Fibroblast of lung (primary cell): Measurements from ENCODE around the gene SLC16A6. TPM values are rescaled to one million over a fixed set of nuclear protein-coding genes. Genes with fewer than 3 reads are reported as not detected.

Experiments used
- DNase-seq, 2 donors: peaks; one replicate each; pipeline versions ENCODE4 v3.0.0 to v3.0.0-alpha.2; 2010; ENCODE audit warnings: low read depth in 2 of 2
- H2AFZ ChIP-seq: 2 replicates; pipeline ENCODE4 v1.5.1; 2012; ENCODE audit warnings: low read length, control low read depth, inconsistent platforms
- H3K27ac ChIP-seq: 2 replicates; pipeline ENCODE4 v1.5.1; 2011; ENCODE audit warnings: low read length, control low read depth; ENCODE audit not compliant: insufficient read depth
- H3K27me3 ChIP-seq: 2 replicates; pipeline ENCODE4 v1.5.1; 2011; ENCODE audit warnings: mild to moderate bottlenecking, low read length; ENCODE audit not compliant: control insufficient read depth, insufficient read depth
- H3K36me3 ChIP-seq: 2 replicates; pipeline ENCODE4 v1.5.1; 2011; ENCODE audit warnings: low read length; ENCODE audit not compliant: control insufficient read depth, insufficient read depth
- H3K4me1 ChIP-seq: 2 replicates; pipeline ENCODE4 v1.5.1; 2011; ENCODE audit warnings: low read length; ENCODE audit not compliant: control insufficient read depth, insufficient read depth; ENCODE audit errors: extremely low read depth
- H3K4me2 ChIP-seq: 2 replicates; pipeline ENCODE4 v1.5.1; 2011; ENCODE audit warnings: low read length, control low read depth; ENCODE audit not compliant: insufficient read depth; ENCODE audit errors: extremely low read depth
- H3K4me3 ChIP-seq, 4 experiments: fragments of 200-600 bp in 1 of 4; sonication (generic) in 1 of 4; replicated peaks in 1 of 4; 2 replicates each; pipeline ENCODE4 v1.5.1; 2011 to 2016; ENCODE audit warnings: low read length in 4 of 4, low read depth in 3 of 4, mild to moderate bottlenecking in 3 of 4, control low read depth in 2 of 4, inconsistent platforms in 1 of 4, mixed read lengths in 1 of 4; ENCODE audit not compliant: insufficient read depth in 1 of 4; ENCODE audit errors: control extremely low read depth in 1 of 4
- H3K79me2 ChIP-seq: 2 replicates; pipeline ENCODE4 v1.5.1; 2012; ENCODE audit warnings: mild to moderate bottlenecking, low read length, inconsistent platforms; ENCODE audit not compliant: control insufficient read depth, insufficient read depth
- H3K9ac ChIP-seq: 2 replicates; pipeline ENCODE4 v1.5.1; 2011; ENCODE audit warnings: mild to moderate bottlenecking, low read length, control low read depth; ENCODE audit not compliant: insufficient read depth
- H3K9me3 ChIP-seq: 2 replicates; pipeline ENCODE4 v1.5.1; 2012; ENCODE audit warnings: low read depth, low read length; ENCODE audit not compliant: control insufficient read depth, insufficient read depth
- H4K20me1 ChIP-seq: 2 replicates; pipeline ENCODE4 v1.5.1; 2011; ENCODE audit warnings: low read length; ENCODE audit not compliant: control insufficient read depth, insufficient read depth; ENCODE audit errors: extremely low read depth
- EZH2 ChIP-seq: IDR thresholded peaks from 2 replicates; pipeline ENCODE4 v1.5.1; 2012; ENCODE audit warnings: low read length, control low read depth, mild to moderate bottlenecking; ENCODE audit errors: missing control alignments
- polyA plus RNA-seq, 2 donors: library from polyadenylated mRNA; depleted of rRNA in 1 of 2; stranded (reverse) in 1 of 2; unstranded in 1 of 2; fragments of >200 nt; gene quantifications; 2 replicates each; pipeline ENCODE4 v1.2.1, GENCODE V29; 2011 to 2012; ENCODE audit warnings: missing spikeins in 1 of 2
- total RNA-seq: library from RNA; depleted of rRNA; stranded (reverse); fragments of >200 nt; gene quantifications from 2 replicates; pipeline ENCODE4 v1.2.1, GENCODE V29; 2014
- TF ChIP-seq, protein P1 (sequence below), 2 donors: IDR thresholded peaks in 1 of 2; conservative IDR thresholded peaks in 1 of 2; 1 replicate in 1 of 2; 2 replicates in 1 of 2; pipeline ENCODE4 v1.5.1; 2011 to 2012; ENCODE audit warnings: low read length in 2 of 2, control low read depth in 1 of 2, inconsistent platforms in 1 of 2, low read depth in 1 of 2, mild to moderate bottlenecking in 1 of 2

SLC16A6 gene
- total and polyA plus RNA-seq, 2 donors (not counting 1 experiment from before 2014, with no cell fraction given), result 1.7 to 8.3 TPM

DNA sequence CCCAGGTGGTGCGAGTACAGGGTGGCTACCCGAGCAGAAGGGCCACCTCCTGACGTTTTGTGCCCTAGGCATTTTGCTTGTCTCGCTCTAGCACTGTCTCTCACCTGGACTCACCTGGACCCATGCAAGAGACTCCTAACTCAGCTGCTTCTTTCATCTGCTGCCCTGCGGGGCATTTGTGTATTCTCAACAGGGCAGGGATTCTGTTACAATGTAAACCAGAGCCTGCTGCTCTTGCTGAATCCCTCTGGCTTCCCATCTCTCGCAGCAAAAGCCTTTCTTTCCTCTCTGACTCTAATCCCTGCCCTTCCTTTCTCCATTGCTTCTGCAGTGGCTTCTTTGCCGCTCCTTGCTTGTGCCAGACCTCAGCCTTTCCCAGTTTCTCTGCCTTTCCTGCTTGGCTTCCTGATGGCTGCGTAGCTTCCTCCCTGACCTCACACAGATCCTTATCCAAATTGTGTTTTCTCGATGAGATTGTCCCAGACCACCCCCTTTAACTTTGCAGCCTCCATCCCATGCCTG, 10.6 kb upstream of the SLC16A6 start:
- DNase-seq, result no peak
- no peaks in the 10 kb centered on the region for H3K4me1 ChIP-seq
- no peaks in the 10 kb centered on the region for H3K27me3 ChIP-seq
- no peak overlapping the region for H3K9ac ChIP-seq
- no peaks in the 10 kb centered on the region for H3K79me2 ChIP-seq
- no peak overlapping the region for H3K27ac ChIP-seq
- TF ChIP-seq, protein P1, sequence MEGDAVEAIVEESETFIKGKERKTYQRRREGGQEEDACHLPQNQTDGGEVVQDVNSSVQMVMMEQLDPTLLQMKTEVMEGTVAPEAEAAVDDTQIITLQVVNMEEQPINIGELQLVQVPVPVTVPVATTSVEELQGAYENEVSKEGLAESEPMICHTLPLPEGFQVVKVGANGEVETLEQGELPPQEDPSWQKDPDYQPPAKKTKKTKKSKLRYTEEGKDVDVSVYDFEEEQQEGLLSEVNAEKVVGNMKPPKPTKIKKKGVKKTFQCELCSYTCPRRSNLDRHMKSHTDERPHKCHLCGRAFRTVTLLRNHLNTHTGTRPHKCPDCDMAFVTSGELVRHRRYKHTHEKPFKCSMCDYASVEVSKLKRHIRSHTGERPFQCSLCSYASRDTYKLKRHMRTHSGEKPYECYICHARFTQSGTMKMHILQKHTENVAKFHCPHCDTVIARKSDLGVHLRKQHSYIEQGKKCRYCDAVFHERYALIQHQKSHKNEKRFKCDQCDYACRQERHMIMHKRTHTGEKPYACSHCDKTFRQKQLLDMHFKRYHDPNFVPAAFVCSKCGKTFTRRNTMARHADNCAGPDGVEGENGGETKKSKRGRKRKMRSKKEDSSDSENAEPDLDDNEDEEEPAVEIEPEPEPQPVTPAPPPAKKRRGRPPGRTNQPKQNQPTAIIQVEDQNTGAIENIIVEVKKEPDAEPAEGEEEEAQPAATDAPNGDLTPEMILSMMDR (conservative IDR thresholded peaks at IDR 0.05 in 1 of 2, IDR thresholded peaks at IDR 0.05 in 1 of 2; ENCODE audit: low read depth in 1 of 2, low read length in 2 of 2), result no peak
- TF ChIP-seq EZH2, result no peak
- H3K4me3 ChIP-seq, result no peak overlapping the region
- H4K20me1 ChIP-seq, result no peaks in the 10 kb centered on the region
- no peak overlapping the region for H3K4me2 ChIP-seq
- no peak overlapping the region for H2AFZ ChIP-seq
- H3K9me3 ChIP-seq, result no peaks in the 10 kb centered on the region
- H3K36me3 ChIP-seq, result no peaks in the 10 kb centered on the region

DNA sequence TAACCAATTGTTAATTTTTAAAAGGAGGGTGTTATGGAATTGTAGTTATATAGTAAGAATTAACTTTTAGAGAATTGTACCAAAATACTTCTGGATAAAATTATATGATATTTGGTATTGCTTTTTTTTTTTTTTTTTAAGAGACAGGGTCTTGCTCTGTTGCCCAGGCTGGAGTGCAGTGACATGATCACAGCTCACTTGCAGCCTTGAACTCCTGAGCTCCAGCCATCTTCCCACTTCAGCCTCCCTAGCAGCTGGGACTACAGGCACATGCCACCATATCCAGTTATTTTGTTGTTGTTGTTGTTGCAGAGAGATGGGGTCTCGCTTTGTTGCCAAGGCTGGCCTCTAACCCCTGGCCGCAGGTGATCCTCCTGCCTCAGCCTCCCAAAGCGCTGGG, 8.9 kb upstream of the SLC16A6 start:
- DNase-seq, result no peak
- Histone ChIP-seq H3K4me3 (no peak overlapping the region), H3K9ac (no peak overlapping the region), H3K4me1 (no peaks in the 10 kb centered on the region), H3K9me3 (no peaks in the 10 kb centered on the region), H4K20me1 (no peaks in the 10 kb centered on the region), H3K79me2 (no peaks in the 10 kb centered on the region), H3K36me3 (no peaks in the 10 kb centered on the region), H2AFZ (no peak overlapping the region), H3K27ac (no peak overlapping the region), H3K27me3 (no peaks in the 10 kb centered on the region), H3K4me2 (no peak overlapping the region)
- TF ChIP-seq EZH2, result no peak
- TF ChIP-seq, protein P1 (conservative IDR thresholded peaks at IDR 0.05 in 1 of 2, IDR thresholded peaks at IDR 0.05 in 1 of 2; ENCODE audit: low read depth in 1 of 2, low read length in 2 of 2), result no peak

DNA sequence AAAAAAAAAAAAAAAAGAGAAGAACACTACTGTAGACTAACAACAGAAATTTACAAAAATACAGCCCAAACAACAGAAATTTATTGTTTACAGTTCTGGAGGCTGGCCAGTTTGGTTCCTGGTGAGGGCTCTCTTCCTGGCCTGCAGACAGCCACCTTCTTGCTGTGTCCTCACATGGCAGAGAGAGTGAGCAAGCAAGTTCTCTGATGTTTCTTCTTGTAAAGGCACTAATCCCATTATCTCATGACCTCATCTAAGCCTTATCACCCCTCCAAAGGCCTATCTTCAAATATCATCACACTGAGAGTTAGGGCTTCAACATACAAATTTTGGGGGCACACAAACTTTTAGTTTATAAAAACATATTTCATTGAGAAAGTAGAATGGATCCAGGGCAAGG, 7.7 kb upstream of the SLC16A6 start:
- TF ChIP-seq, protein P1 (conservative IDR thresholded peaks at IDR 0.05 in 1 of 2, IDR thresholded peaks at IDR 0.05 in 1 of 2; ENCODE audit: low read depth in 1 of 2, low read length in 2 of 2), result no peak
- TF ChIP-seq EZH2, result no peak
- Histone ChIP-seq H3K36me3 (no peaks in the 10 kb centered on the region), H3K9me3 (no peaks in the 10 kb centered on the region), H3K27me3 (no peaks in the 10 kb centered on the region), H3K9ac (no peak overlapping the region), H3K4me3 (no peak overlapping the region), H3K4me1 (no peaks in the 10 kb centered on the region), H2AFZ (no peak overlapping the region), H3K27ac (no peak overlapping the region), H3K4me2 (no peak overlapping the region), H3K79me2 (no peaks in the 10 kb centered on the region), H4K20me1 (no peaks in the 10 kb centered on the region)
- no peak for DNase-seq
